Smooth muscle cell (in vitro differentiated cells): ENCODE data around the gene ZFR. TPM values are rescaled to one million over a fixed set of nuclear protein-coding genes. Genes with fewer than 3 reads are reported as not detected.
"Not testable (repeated sequence)": the region's sequence is repeated elsewhere in the genome, so short reads cannot be mapped to it uniquely, and the experiment has no call there.

Source experiments
- DNase-seq: peaks from one replicate; lab custom pipeline; 2025; ENCODE audit not compliant: unreplicated experiment; lab: John Stamatoyannopoulos, UW
- H2AFZ ChIP-seq: fragments of 200-600 bp; sonication (generic); 2 replicates; pipeline ENCODE4 v1.6.0; 2016; ENCODE audit warnings: antibody characterized with exemption, low read depth, mild to moderate bottlenecking
- H3F3A ChIP-seq: fragments of 200-600 bp; sonication (generic); 2 replicates; pipeline ENCODE4 v1.6.0; 2017; ENCODE audit warnings: antibody characterized with exemption, low read depth
- H3K27ac ChIP-seq: fragments of 200-600 bp; sonication (generic); 2 replicates; pipeline ENCODE4 v1.5.1; 2016; ENCODE audit warnings: low read depth, mild to moderate bottlenecking
- H3K27me3 ChIP-seq: fragments of 200-600 bp; sonication (generic); 2 replicates; pipeline ENCODE4 v1.6.1; 2016; ENCODE audit warnings: low read depth, mild to moderate bottlenecking
- H3K36me3 ChIP-seq: fragments of 200-600 bp; sonication (generic); 2 replicates; pipeline ENCODE4 v1.5.1; 2016; ENCODE audit warnings: low read depth
- H3K4me1 ChIP-seq: fragments of 200-600 bp; sonication (generic); 2 replicates; pipeline ENCODE4 v1.5.1; 2016; ENCODE audit warnings: low read depth
- H3K4me2 ChIP-seq: fragments of 200-600 bp; sonication (generic); 2 replicates; pipeline ENCODE4 v1.6.0; 2016; ENCODE audit warnings: mild to moderate bottlenecking
- H3K4me3 ChIP-seq: fragments of 200-600 bp; sonication (generic); 2 replicates; pipeline ENCODE4 v1.5.1; 2016; ENCODE audit warnings: mild to moderate bottlenecking
- H3K79me2 ChIP-seq: fragments of 200-600 bp; sonication (generic); 2 replicates; pipeline ENCODE4 v1.6.0; 2016; ENCODE audit warnings: low read depth, mild to moderate bottlenecking
- H3K9ac ChIP-seq: fragments of 200-600 bp; sonication (generic); 2 replicates; pipeline ENCODE4 v1.6.0; 2016; ENCODE audit warnings: low read depth
- H3K9me3 ChIP-seq: fragments of 200-600 bp; sonication (generic); replicated peaks from 2 replicates; pipeline ENCODE4 v1.5.1; 2016; ENCODE audit warnings: low read depth
- H4K20me1 ChIP-seq: fragments of 200-600 bp; sonication (generic); 2 replicates; pipeline ENCODE4 v1.6.0; 2016; ENCODE audit warnings: low read depth
- CTCF ChIP-seq: fragments of 200-600 bp; sonication (generic); IDR thresholded peaks from 2 replicates; pipeline ENCODE4 v1.5.1; 2017; ENCODE audit warnings: borderline replicate concordance, mild to moderate bottlenecking, antibody characterized with exemption; ENCODE audit not compliant: insufficient read depth, poor library complexity, severe bottlenecking
- WGBS: methylation state at CpG from one replicate; pipeline ENCODE4 v1.1.7; 2016; ENCODE audit warnings: low lambda C conversion rate; 5-methylcytosine and 5-hydroxymethylcytosine counted together
- polyA plus RNA-seq: library from polyadenylated mRNA; unstranded; fragments of >200 nt; fragmentation: Nextera tagmentation; extraction: Ambion mirVana; gene quantifications from 2 replicates; pipeline ENCODE4 v1.2.1, GENCODE V29; 2016
- total RNA-seq: library from RNA; depleted of rRNA; stranded (reverse); fragments of >200 nt; gene quantifications from 2 replicates; pipeline ENCODE4 v1.2.3, GENCODE V29; 2014

ZFR gene
- total and polyA plus RNA-seq, 2 experiments from 2014 or later, result 54.9 to 80.2 TPM

GRCh38 chr5:32436553-32437242 lies 7.8 kb downstream of the ZFR start:
- peaks cover under 1% of the 10 kb centered on the region for H3K4me1 ChIP-seq
- H3K9me3 ChIP-seq, result no peaks in the 10 kb centered on the region
- DNase-seq, result no peak
- H4K20me1 ChIP-seq, result peaks cover 100% of the 10 kb centered on the region
- H3K36me3 ChIP-seq, result no peaks in the 10 kb centered on the region
- peaks cover 100% of the 10 kb centered on the region for H3K79me2 ChIP-seq
- no peaks in the 10 kb centered on the region for H3K27me3 ChIP-seq
- H3F3A ChIP-seq, result no peaks in the 10 kb centered on the region
- H3K4me2 ChIP-seq, result no peak overlapping the region
- no peak overlapping the region for H3K4me3 ChIP-seq
- no peak overlapping the region for H3K9ac ChIP-seq
- 93% methylated on average over 4 of the region's 4 CpGs for WGBS
- H3K27ac ChIP-seq, result no peak overlapping the region
- no peak for TF ChIP-seq CTCF
- H2AFZ ChIP-seq, result no peak overlapping the region

- Histone ChIP-seq H2AFZ (no peak overlapping the region), H3K27ac (no peak overlapping the region), H3K9ac (no peak overlapping the region), H3F3A (no peaks in the 10 kb centered on the region), H3K9me3 (no peaks in the 10 kb centered on the region), H3K79me2 (peaks cover 100% of the 10 kb centered on the region), H3K4me2 (no peak overlapping the region), H4K20me1 (peaks cover 100% of the 10 kb centered on the region), H3K36me3 (no peaks in the 10 kb centered on the region), H3K4me1 (no peaks in the 10 kb centered on the region), H3K27me3 (no peaks in the 10 kb centered on the region), H3K4me3 (no peak overlapping the region)
- 94% methylated on average over 3 of the region's 3 CpGs for WGBS
- no peak for DNase-seq
- TF ChIP-seq CTCF, result no peak
Measured at GRCh38 chr5:32435383-32435782, 9.2 kb downstream of the ZFR start.

- Histone ChIP-seq H3K27me3 (no peaks in the 10 kb centered on the region), H3K4me3 (no peak overlapping the region), H2AFZ (no peak overlapping the region), H3K9ac (no peak overlapping the region), H3F3A (no peaks in the 10 kb centered on the region), H4K20me1 (peaks cover 100% of the 10 kb centered on the region), H3K27ac (no peak overlapping the region), H3K4me2 (no peak overlapping the region), H3K36me3 (peaks cover 3% of the 10 kb centered on the region), H3K9me3 (no peaks in the 10 kb centered on the region), H3K79me2 (peaks cover 100% of the 10 kb centered on the region), H3K4me1 (no peaks in the 10 kb centered on the region)
- no peak for TF ChIP-seq CTCF
- WGBS, result 32% methylated on average over 1 of the region's 1 CpG
- DNase-seq, result no peak
Measured at GRCh38 chr5:32434221-32434620, 10.3 kb downstream of the ZFR start.

GRCh38 chr5:32432633-32433032 lies 11.9 kb downstream of the ZFR start:
- no peak for TF ChIP-seq CTCF
- no peak overlapping the region for H3K4me2 ChIP-seq
- no peaks in the 10 kb centered on the region for H3K27me3 ChIP-seq
- no peak for DNase-seq
- H3K27ac ChIP-seq, result no peak overlapping the region
- H3K4me1 ChIP-seq, result no peaks in the 10 kb centered on the region
- peaks cover 99% of the 10 kb centered on the region for H3K79me2 ChIP-seq
- H3K9me3 ChIP-seq, result no peaks in the 10 kb centered on the region
- no peaks in the 10 kb centered on the region for H3F3A ChIP-seq
- 97% methylated on average over 3 of the region's 3 CpGs for WGBS
- H3K36me3 ChIP-seq, result peaks cover 3% of the 10 kb centered on the region
- H2AFZ ChIP-seq, result no peak overlapping the region
- H3K4me3 ChIP-seq, result no peak overlapping the region
- no peak overlapping the region for H3K9ac ChIP-seq
- peaks cover 96% of the 10 kb centered on the region for H4K20me1 ChIP-seq

GRCh38 chr5:32430825-32431224 lies 13.7 kb downstream of the ZFR start:
- H3K27me3 ChIP-seq, H3K4me2 ChIP-seq, H3K27ac ChIP-seq, H2AFZ ChIP-seq, H3K9me3 ChIP-seq, H3F3A ChIP-seq, H3K4me1 ChIP-seq, H3K4me3 ChIP-seq, H3K36me3 ChIP-seq, H3K9ac ChIP-seq, DNase-seq: not testable (repeated sequence)
- 91% methylated on average over 4 of the region's 4 CpGs for WGBS
- peaks cover 99% of the 10 kb centered on the region for H3K79me2 ChIP-seq
- peaks cover 95% of the 10 kb centered on the region for H4K20me1 ChIP-seq
